ENCODE results near the gene ITIH4. TPM values are rescaled to one million over a fixed set of nuclear protein-coding genes. Genes with fewer than 3 reads are reported as not detected.

Gene ITIH4
- total RNA-seq, 1 donor from 2014 or later: 2.8 TPM

DNA sequence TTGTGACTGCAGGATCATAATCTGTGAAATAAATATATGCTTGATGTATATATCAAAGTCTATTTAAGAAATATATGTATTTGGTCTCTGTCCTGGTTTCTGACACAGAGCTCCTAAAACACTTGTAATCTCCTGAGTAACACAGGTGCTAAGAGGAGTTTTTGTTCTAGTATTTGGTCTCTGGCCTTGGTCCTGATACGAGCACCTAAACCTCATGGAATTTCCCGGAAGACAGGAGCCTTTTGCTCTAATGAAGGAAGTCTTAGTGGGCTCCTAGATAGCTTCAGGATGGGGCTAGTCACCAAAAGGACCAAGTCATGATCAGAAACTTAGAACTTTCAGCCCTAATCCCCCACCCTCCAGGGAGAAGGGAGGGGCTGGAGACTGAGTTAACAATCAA lies 23.5 kb upstream of the ITIH4 start:
- peaks cover 4% of the 10 kb centered on the region for H3K36me3 Mint-ChIP-seq (ENCODE audit: low read depth, unreplicated experiment)
- Histone ChIP-seq H3K79me2 (ENCODE audit: insufficient read depth, low read length) (no peaks in the 10 kb centered on the region), H3K4me1 (ENCODE audit: insufficient read depth, low read length) (no peaks in the 10 kb centered on the region), H3K4me2 (ENCODE audit: low read length) (no peak overlapping the region), H4K20me1 (ENCODE audit: insufficient read depth, low read length) (peaks cover 28% of the 10 kb centered on the region), H3K4me3 (ENCODE audit: insufficient read depth, low read depth, low read length) (no peak overlapping the region), H3K9me3 (ENCODE audit: insufficient read depth, low read depth, low read length) (no peaks in the 10 kb centered on the region), H3K36me3 (ENCODE audit: insufficient read depth, low read length) (no peaks in the 10 kb centered on the region), H2AFZ (ENCODE audit: low read depth, low read length) (no peak overlapping the region), H3K27ac (ENCODE audit: low read depth, low read length) (no peak overlapping the region), H3K27me3 (ENCODE audit: insufficient read depth, low read length) (no peaks in the 10 kb centered on the region), H3K9ac (ENCODE audit: low read length) (no peak overlapping the region)
- no peak overlapping the region for H3K4me3 Mint-ChIP-seq (ENCODE audit: unreplicated experiment)
- H3K27ac Mint-ChIP-seq (ENCODE audit: unreplicated experiment): no peak overlapping the region
- FAIRE-seq: no peak
- no peaks in the 10 kb centered on the region for H3K27me3 Mint-ChIP-seq (ENCODE audit: low read depth, unreplicated experiment)
- no peak for TF ChIP-seq EZH2 (IDR thresholded peaks at IDR 0.05; ENCODE audit: insufficient read depth, low read length)
- TF ChIP-seq, protein P1, sequence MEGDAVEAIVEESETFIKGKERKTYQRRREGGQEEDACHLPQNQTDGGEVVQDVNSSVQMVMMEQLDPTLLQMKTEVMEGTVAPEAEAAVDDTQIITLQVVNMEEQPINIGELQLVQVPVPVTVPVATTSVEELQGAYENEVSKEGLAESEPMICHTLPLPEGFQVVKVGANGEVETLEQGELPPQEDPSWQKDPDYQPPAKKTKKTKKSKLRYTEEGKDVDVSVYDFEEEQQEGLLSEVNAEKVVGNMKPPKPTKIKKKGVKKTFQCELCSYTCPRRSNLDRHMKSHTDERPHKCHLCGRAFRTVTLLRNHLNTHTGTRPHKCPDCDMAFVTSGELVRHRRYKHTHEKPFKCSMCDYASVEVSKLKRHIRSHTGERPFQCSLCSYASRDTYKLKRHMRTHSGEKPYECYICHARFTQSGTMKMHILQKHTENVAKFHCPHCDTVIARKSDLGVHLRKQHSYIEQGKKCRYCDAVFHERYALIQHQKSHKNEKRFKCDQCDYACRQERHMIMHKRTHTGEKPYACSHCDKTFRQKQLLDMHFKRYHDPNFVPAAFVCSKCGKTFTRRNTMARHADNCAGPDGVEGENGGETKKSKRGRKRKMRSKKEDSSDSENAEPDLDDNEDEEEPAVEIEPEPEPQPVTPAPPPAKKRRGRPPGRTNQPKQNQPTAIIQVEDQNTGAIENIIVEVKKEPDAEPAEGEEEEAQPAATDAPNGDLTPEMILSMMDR (IDR thresholded peaks at IDR 0.05; ENCODE audit: insufficient read depth, low read depth, low read length): no peak
- no peaks in the 10 kb centered on the region for H3K9me3 Mint-ChIP-seq (ENCODE audit: unreplicated experiment)
- H3K4me1 Mint-ChIP-seq (ENCODE audit: low read depth, unreplicated experiment): no peaks in the 10 kb centered on the region
- DNase-seq (ENCODE audit: low read depth): no peak

DNA sequence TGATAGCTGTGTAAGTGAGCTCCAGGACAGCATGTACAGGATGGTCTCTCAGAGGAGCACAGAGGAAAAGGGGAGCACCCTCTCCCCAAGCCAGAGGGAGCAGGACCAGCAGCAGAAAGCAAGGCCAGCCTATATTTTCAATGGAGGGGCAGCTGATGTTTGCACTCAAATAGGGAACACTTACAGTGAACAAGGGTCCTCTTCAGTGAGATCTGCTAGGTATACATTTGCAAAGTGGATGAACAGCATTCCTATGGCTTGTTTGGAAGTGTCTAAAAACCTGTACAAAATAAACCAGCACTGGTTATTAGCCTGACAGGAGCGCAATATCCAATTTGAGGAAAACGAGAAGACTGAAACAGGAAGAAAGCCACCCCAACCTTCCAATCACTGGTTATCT lies 21.9 kb upstream of the ITIH4 start:
- no peaks in the 10 kb centered on the region for H3K9me3 ChIP-seq (ENCODE audit: insufficient read depth, low read depth, low read length)
- H3K79me2 ChIP-seq (ENCODE audit: insufficient read depth, low read length): no peaks in the 10 kb centered on the region
- Mint-ChIP-seq H3K9me3 (ENCODE audit: unreplicated experiment) (no peaks in the 10 kb centered on the region), H3K27me3 (ENCODE audit: low read depth, unreplicated experiment) (no peaks in the 10 kb centered on the region), H3K27ac (ENCODE audit: unreplicated experiment) (no peak overlapping the region), H3K36me3 (ENCODE audit: low read depth, unreplicated experiment) (peaks cover 3% of the 10 kb centered on the region), H3K4me1 (ENCODE audit: low read depth, unreplicated experiment) (peaks cover 6% of the 10 kb centered on the region), H3K4me3 (ENCODE audit: unreplicated experiment) (no peak overlapping the region)
- H3K27ac ChIP-seq (ENCODE audit: low read depth, low read length): no peak overlapping the region
- H3K27me3 ChIP-seq (ENCODE audit: insufficient read depth, low read length): no peaks in the 10 kb centered on the region
- H3K4me2 ChIP-seq (ENCODE audit: low read length): no peak overlapping the region
- H3K36me3 ChIP-seq (ENCODE audit: insufficient read depth, low read length): no peaks in the 10 kb centered on the region
- DNase-seq (ENCODE audit: low read depth): no peak
- H2AFZ ChIP-seq (ENCODE audit: low read depth, low read length): no peak overlapping the region
- H4K20me1 ChIP-seq (ENCODE audit: insufficient read depth, low read length): peaks cover 24% of the 10 kb centered on the region
- H3K4me3 ChIP-seq (ENCODE audit: insufficient read depth, low read depth, low read length): no peak overlapping the region
- TF ChIP-seq, protein P1 (IDR thresholded peaks at IDR 0.05; ENCODE audit: insufficient read depth, low read depth, low read length): no peak
- TF ChIP-seq EZH2 (IDR thresholded peaks at IDR 0.05; ENCODE audit: insufficient read depth, low read length): no peak
- no peaks in the 10 kb centered on the region for H3K4me1 ChIP-seq (ENCODE audit: insufficient read depth, low read length)
- FAIRE-seq: no peak
- no peak overlapping the region for H3K9ac ChIP-seq (ENCODE audit: low read length)

DNA sequence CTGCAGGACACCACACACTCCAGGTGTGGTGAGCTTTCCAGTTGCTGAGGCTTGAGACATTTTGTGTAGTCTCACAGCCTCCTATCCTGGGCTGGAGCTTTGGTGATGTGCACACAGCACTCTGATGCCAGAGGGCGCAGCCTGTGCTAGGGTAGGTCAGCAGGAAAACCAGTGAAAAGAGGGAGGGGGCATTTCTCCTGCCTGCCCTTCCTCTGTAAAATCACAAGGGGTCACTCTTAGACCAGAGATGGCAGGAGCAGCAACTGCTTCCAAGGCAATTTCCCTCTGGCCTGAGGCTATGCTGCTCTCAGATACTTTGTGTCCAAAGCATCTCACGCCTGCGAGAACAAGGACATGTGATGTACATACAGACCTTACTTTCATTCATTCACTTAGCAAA lies 20.9 kb upstream of the ITIH4 start:
- no peak overlapping the region for H3K9ac ChIP-seq (ENCODE audit: low read length)
- Mint-ChIP-seq H3K4me3 (ENCODE audit: unreplicated experiment) (no peak overlapping the region), H3K27ac (ENCODE audit: unreplicated experiment) (no peak overlapping the region), H3K27me3 (ENCODE audit: low read depth, unreplicated experiment) (no peaks in the 10 kb centered on the region), H3K4me1 (ENCODE audit: low read depth, unreplicated experiment) (peaks cover 6% of the 10 kb centered on the region), H3K36me3 (ENCODE audit: low read depth, unreplicated experiment) (peaks cover 6% of the 10 kb centered on the region), H3K9me3 (ENCODE audit: unreplicated experiment) (no peaks in the 10 kb centered on the region)
- no peak overlapping the region for H2AFZ ChIP-seq (ENCODE audit: low read depth, low read length)
- no peak overlapping the region for H3K27ac ChIP-seq (ENCODE audit: low read depth, low read length)
- H3K79me2 ChIP-seq (ENCODE audit: insufficient read depth, low read length): no peaks in the 10 kb centered on the region
- no peaks in the 10 kb centered on the region for H3K4me1 ChIP-seq (ENCODE audit: insufficient read depth, low read length)
- DNase-seq (ENCODE audit: low read depth) (no peak), FAIRE-seq (no peak)
- H4K20me1 ChIP-seq (ENCODE audit: insufficient read depth, low read length): peaks cover 14% of the 10 kb centered on the region
- TF ChIP-seq, protein P1 (IDR thresholded peaks at IDR 0.05; ENCODE audit: insufficient read depth, low read depth, low read length): peak; percentile 54
- no peak for TF ChIP-seq EZH2 (IDR thresholded peaks at IDR 0.05; ENCODE audit: insufficient read depth, low read length)
- no peak overlapping the region for H3K4me3 ChIP-seq (ENCODE audit: insufficient read depth, low read depth, low read length)
- H3K36me3 ChIP-seq (ENCODE audit: insufficient read depth, low read length): no peaks in the 10 kb centered on the region
- H3K9me3 ChIP-seq (ENCODE audit: insufficient read depth, low read depth, low read length): no peaks in the 10 kb centered on the region
- H3K27me3 ChIP-seq (ENCODE audit: insufficient read depth, low read length): no peaks in the 10 kb centered on the region
- H3K4me2 ChIP-seq (ENCODE audit: low read length): no peak overlapping the region

Data from astrocyte (in vitro differentiated cells and primary cell).